ENCODE data around the gene ZBTB12.
"Not testable (repeated sequence)": the region's sequence is repeated elsewhere in the genome, so short reads cannot be mapped to it uniquely, and the experiment has no call there.

ZBTB12 gene

GRCh38 chr6:31922942-31923341 lies 21.1 kb upstream of the ZBTB12 start:
- no peak for DNase-seq (ENCODE audit: low read depth in 4 of 4, low spot score in 1 of 4)

- DNase-seq (ENCODE audit: low read depth in 4 of 4, low spot score in 1 of 4), result no peak
Measured at GRCh38 chr6:31920811-31921210, 18.9 kb upstream of the ZBTB12 start.

DNA sequence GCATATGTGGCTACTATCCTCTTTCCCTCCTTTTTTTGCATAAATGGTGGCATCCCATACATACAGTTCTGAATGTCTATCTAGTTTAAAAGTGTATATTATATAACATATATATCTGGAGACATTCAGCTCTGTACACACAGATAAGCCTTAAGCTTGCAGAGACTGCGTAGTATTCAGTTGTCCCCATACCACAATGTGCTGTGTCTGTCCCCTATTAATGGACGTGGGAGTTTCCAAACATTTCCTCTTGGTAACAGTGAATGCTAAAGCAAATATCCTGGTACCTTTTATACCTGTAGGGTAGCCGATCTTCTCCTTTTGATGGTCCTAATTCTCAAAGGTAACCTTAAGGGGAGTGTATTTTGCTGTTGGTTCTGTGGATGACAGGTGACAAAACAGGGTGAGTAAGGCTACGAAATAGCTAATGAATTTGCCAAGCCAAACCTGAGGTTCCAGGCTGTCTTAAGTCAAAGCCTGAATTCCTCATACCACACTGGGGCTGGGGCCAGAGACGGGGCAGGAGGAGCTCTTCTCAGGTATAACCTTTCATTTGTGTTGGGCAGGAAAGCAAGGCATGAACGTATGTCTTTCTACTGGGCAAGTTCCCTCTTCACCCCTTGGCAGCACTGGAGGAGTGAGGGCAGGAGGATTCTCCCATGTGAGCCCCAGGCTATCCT lies 17.9 kb upstream of the ZBTB12 start:
- no peak for DNase-seq (ENCODE audit: low read depth in 4 of 4, low spot score in 1 of 4)

- no peak for DNase-seq (ENCODE audit: low read depth in 4 of 4, low spot score in 1 of 4)
Measured at GRCh38 chr6:31918069-31918720, 16.3 kb upstream of the ZBTB12 start.

DNA sequence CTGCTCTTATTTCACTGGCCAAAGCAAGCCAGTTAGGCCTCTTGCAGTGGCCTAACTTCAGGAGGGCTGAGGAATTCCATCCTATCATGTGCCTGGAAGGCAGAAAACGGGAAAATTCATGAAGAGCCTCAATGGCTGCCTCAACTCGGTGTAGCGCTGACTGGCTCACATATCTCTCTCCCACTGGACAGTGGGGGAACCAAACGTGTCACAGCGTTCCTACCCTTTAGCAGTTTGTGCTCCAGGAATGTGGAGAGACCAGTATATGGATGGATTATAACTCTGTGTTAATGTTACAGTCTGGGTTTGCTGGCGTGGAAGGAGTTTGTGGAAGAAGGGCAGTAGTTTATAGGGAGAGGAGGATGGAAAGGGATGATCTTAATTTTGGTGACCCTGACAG lies 13.9 kb upstream of the ZBTB12 start:
- DNase-seq (ENCODE audit: low read depth in 4 of 4, low spot score in 1 of 4), result no peak

- DNase-seq (ENCODE audit: low read depth in 4 of 4, low spot score in 1 of 4), result no peak
Measured at GRCh38 chr6:31915351-31915750, 13.5 kb upstream of the ZBTB12 start.

DNA sequence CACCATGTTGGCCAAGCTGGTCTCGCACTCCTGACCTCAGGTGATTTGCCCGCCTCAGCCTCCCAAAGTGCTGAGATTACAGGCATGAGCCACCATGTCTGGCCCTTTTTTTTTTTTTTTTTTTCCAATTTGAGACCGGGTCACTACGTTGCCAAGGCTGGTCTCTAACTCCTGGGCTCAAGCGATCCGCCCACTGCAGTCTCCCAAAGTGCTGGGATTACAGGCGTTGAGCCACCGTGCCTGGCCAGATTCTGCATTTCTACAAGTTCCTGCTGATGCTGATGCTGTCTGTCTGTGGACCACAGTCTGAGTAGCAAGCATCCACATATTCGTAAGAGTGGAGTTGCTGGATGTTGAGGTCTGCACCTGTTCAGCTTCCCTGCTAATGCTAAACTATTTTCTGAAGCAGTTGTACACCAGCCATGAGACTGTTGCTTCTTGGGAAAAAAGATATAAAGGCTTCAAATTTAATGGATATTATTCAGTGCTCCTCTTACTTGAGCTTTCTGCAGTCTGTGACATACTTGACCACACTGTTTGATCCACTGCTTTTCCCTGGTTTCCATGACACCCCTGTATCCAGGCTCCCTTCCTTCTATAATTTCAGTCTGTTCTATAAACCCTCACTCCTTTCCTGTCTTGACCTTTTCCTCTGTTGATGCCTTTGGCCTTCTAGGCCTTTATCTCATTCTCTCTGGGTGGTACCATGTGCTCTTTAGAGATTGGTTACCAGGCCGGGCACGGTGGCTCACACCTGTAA lies 10.1 kb upstream of the ZBTB12 start:
- DNase-seq (ENCODE audit: low read depth in 4 of 4, low spot score in 1 of 4), result no peak

DNA sequence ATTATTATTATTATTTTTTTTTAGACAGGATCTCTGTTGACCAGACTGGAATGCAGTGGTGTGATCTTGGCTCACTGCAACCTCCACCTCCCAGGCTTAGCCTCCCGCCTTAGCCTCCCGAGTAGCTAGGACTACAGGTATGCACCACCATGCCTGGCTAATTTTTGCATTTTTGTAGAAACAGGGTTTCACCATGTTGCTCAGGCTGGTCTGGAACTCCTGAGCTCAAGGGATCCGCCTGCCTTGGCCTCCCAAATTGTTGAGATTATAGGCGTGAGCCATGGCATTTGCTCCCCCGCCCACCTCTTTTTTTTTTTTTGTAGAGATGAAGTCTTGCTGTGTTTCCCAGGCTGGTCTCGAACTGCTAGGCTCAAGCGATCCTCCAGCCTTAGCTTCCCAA lies 7.4 kb upstream of the ZBTB12 start:
- not testable (repeated sequence) for DNase-seq (ENCODE audit: low read depth in 4 of 4, low spot score in 1 of 4)

DNA sequence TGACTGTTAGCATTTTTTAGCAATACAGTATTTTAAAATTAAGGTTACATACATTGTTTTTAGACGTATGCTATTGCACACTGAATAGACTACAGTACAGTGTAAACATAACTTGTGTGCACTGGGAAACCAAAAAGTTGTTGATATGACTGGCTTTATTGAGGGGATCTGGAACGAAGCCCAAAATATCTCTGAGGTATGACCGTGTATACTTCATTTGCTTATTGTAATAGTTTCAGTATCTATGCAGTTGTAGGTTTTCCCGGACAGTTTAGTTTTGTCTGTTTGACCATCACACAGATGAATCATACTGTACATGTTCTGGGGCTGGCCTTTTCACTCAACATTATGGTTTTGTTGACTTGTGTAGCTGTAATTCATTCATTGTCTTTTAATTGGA lies 6.9 kb upstream of the ZBTB12 start:
- DNase-seq (ENCODE audit: low read depth in 4 of 4, low spot score in 1 of 4), result no peak

- DNase-seq (ENCODE audit: low read depth in 4 of 4, low spot score in 1 of 4), result not testable (repeated sequence)
Measured at GRCh38 chr6:31908255-31908654, 6.4 kb upstream of the ZBTB12 start.

- no peak for DNase-seq (ENCODE audit: low read depth in 4 of 4, low spot score in 1 of 4)
Measured at GRCh38 chr6:31907158-31907813, 5.4 kb upstream of the ZBTB12 start.

DNA sequence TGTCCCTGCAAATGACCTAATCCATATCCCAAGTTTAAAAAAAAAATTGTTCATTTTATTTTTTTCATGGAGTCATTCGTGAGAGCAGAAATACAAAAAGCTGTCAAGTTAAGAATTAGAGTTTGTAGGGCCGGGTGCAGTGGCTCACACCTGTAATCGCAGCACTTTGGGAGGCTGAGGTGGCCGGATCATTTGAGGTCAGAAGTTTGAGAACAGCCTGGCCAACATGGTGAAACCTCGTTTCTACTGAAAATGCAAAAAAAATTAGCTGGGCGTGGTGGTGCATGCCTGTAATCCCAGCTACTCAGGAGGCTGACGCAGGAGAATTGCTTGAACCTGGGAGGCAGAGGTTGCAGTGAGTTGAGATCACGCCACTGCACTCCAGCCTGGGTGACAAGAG lies 4.8 kb upstream of the ZBTB12 start:
- not testable (repeated sequence) for DNase-seq (ENCODE audit: low read depth in 4 of 4, low spot score in 1 of 4)

DNA sequence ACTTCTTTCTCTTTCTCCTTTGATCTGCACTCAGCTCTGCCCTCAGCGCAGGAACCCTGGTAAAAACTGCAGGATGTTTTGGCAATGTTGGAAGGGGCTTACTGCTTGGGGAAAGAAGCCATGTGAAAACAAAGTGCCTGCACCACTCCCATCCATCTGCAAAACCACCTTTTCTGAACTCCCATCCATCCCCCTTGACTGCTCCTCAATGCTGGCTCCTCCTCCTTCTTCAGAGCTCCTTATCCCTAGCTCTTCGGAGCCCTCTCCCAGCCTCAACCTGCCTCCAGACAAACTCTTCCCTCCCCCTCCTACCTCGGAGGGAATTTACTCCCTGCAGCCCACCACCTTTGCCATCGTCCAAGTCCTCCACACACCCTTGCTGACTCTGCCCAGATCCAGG lies 4.2 kb upstream of the ZBTB12 start:
- DNase-seq (ENCODE audit: low read depth in 4 of 4, low spot score in 1 of 4), result no peak

DNA sequence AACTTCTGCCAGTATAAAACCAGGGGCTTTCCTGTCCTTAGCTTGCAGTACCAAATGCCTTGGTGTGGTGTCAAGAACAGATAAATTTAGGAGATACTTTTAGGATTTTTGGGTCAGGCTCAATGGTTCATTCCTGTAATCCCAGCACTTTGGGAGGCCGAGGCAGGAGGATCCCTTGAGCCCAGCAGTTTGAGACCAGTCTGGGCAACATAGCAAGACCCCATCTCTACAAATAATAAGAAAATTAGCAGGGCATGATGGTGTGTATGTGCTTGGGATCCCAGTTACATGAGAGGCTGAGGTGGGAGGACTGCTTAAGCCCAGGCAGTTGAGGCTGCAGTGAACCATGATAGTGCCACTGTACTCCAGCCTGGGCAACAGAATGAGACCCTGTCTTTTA lies 3.2 kb upstream of the ZBTB12 start:
- no peak for DNase-seq (ENCODE audit: low read depth in 4 of 4, low spot score in 1 of 4)

DNA sequence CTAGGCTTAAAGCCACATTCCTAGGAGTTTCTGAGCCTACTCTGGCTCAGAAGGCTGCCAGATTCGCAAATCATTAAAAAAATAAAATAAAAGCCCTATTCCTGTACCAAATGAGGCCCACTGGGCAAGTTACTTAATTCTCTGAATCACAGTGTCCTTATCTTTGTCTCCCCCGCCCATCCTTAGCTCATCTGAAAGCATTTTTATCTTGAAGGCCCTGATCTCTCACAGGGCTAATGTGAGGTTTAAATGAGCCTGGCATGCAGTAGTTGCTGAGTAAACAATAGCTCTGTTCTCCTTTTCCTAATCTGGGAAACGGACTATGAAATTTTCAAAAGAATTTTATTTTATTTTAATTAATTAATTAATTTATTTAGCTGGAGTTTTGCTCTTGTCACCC lies 2.1 kb upstream of the ZBTB12 start:
- no peak for DNase-seq (ENCODE audit: low read depth in 4 of 4, low spot score in 1 of 4)

DNA sequence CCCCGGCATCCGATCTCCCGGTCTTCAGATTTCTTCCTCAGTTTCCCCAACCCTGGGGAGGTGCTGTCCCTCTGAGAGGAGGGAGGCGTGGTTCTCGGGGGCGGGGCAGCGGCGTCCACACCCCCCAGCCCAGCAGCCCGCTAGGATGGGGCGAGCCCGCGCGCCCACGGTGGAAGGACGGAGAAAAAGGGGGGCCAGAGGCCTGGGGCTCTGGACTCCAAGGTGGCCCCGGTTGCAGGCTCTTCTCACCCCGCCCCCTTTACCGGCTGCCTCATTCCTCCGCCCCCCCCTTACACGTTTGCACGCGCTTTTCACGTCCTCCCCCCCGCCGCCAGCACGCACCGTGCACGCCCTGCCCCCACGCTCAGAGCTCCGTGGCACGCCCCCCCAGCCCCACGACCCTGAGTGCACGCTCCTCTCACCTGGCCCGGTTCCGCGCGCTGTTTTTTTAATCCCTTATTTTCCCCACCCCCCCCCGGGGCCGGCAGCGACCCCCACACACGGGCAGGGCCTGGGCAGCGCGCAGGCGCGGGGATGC lies 402 bp downstream of the ZBTB12 start:
- DNase-seq (ENCODE audit: low read depth in 4 of 4, low spot score in 1 of 4), result peak; percentile 42 to 57 (median 50)

DNA sequence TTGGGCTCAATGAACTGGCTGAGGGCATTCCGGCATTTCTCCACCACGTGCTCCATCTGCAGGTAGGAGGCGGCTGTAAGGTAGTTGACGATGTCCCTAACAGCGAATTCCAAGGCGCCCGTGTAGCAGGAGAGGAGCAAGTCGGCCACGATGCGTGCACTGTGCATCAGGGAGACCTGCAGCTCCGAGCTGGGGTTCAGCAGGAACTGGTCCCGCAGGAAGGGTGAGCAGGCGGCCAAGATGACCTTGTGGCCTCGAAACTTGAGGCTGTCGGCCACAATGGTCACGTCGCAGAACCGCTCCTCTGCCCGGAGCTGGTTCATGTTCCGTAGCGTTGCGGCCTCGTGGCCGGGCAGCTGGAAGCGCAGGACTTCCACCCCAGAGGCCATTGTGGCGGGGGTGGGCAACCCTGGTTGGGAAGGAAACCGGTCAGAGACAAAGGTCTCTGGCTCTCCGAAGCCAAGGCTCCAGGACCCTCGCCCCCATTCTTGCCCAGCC lies 920 bp downstream of the ZBTB12 start:
- DNase-seq (ENCODE audit: low read depth in 4 of 4, low spot score in 1 of 4), result no peak

DNA sequence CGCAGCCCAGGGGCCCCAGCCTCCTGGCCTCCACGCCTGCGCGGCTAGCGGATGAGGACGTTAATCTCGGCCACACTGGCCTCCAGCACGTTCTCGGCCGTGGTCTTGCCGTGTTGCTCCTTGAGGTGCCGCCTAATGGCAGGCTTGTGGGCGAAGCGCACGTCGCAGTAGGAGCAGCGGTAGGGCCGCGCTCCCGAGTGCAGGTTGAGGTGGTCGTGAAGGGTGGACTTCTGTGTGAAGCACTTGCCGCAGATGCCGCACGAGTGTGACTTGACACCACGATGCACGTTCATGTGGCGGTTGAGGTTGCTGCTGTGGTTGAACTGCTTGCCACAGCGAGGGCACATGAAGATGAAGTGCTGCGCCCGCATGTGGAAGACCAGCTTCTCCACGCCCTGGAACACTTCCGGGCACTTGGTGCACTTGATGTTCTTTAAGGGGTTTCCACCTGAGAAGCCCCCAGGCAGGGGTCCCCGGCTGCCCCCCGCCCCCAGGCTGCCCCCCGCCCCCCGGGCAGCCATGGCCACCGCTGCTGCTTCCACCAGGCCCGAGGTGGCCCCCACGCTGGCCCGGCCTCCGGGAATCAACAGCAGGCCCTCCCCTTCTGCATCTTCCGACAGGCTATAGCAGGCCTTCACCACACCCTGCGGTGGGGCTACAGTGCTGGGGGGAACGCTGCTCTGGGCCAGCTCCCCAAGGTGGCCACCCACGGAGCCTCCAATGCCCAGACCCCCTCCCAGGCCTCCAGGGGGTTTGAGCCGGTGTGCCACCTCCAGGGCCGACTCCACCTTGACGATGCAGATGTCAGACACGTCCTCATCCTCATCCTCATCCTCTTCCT lies 1.8 kb downstream of the ZBTB12 start:
- no peak for DNase-seq (ENCODE audit: low read depth in 4 of 4, low spot score in 1 of 4)

DNA sequence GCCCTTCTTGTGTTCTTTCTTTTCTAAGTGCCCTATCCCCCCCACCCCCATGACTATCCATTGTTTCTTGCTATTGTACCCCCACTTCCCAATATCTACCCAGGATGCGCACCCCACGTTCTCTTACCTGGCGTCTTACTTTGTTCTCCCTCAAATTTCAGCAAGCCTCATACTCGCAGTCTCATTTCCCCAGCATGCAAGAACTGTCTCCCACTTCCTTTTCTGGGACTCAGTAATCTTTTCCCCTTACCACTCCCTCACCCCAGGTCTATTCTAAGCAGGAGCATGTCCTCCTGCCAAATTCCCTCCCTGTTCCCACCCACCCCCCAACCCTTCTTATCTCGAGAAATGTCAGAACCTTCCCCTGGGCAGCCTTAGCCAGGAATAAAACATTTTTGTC lies 2.7 kb downstream of the ZBTB12 start:
- no peak for DNase-seq (ENCODE audit: low read depth in 4 of 4, low spot score in 1 of 4)

DNA sequence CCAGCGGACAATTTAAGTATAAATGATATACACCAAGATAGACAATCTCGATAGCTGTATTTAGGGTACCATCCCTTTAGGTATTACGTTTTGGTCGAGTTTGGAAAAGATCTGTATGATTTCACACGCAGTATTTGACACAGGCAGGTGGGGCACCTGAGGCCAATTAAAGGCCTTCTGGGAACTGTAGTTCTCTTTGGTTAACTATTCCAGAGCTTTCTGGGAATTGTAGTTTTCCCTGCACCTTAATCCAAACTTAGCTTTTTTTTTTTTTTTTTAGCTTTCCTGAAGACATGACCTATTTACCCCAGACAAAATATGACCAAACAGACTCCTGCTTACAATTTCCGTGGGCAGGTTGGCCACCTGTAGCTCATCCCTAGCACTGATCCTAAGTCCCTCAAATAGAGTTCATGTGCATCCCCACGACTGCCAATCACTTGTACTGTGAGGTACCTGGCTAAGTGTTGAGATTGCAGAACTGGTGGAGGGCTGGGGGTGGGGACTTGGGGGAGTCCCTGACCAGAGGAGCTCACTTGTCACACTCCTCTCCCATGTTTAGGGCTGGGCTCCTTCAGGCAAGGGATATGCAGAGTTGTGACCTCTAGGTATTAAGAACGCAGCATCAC lies 3.4 kb downstream of the ZBTB12 start:
- no peak for DNase-seq (ENCODE audit: low read depth in 4 of 4, low spot score in 1 of 4)

Measured in stimulated activated CD4-positive, alpha-beta T cell treated with anti-CD3 and anti-CD28 coated beads, Interleukin-1b, Interleukin-23, amount 100 ng/mL, for 24 hours (primary cell).